Suprapubic skin (tissue), 4 donors: ENCODE measurements around the gene WWOX. TPM values are rescaled to one million over a fixed set of nuclear protein-coding genes. Genes with fewer than 3 reads are reported as not detected.

ENCODE experiments used
- DNase-seq, 2 donors: peaks; one replicate each; pipeline ENCODE4 v3.0.0-alpha.2; 2019; ENCODE audit warnings: low spot score in 2 of 2
- H3K27ac ChIP-seq: fragments of 200-600 bp; sonication (generic); one replicate; pipeline ENCODE4 v1.5.1; 2019
- H3K27me3 ChIP-seq: fragments of 200-600 bp; sonication (generic); one replicate; pipeline ENCODE4 v1.5.1; 2019
- H3K36me3 ChIP-seq: fragments of 200-600 bp; sonication (generic); one replicate; pipeline ENCODE4 v1.5.1; 2019
- H3K4me1 ChIP-seq: fragments of 200-600 bp; sonication (generic); one replicate; pipeline ENCODE4 v1.5.1; 2019
- H3K4me3 ChIP-seq: fragments of 200-600 bp; sonication (generic); one replicate; pipeline ENCODE4 v1.5.1; 2019; ENCODE audit warnings: mild to moderate bottlenecking
- H3K9me3 ChIP-seq: fragments of 200-600 bp; sonication (generic); one replicate; pipeline ENCODE4 v1.5.1; 2019
- EP300 ChIP-seq: sonication (generic); formaldehyde crosslinking; IDR thresholded peaks from one replicate; pipeline ENCODE4 v1.6.1; 2017; ENCODE audit warnings: antibody characterized with exemption
- POLR2A ChIP-seq, 2 donors: fragments of 450-650 bp; IDR thresholded peaks; one replicate each; pipeline ENCODE4 v1.6.1; 2017; ENCODE audit warnings: antibody characterized with exemption in 2 of 2, mild to moderate bottlenecking in 2 of 2, moderate library complexity in 2 of 2
- POLR2AphosphoS5 ChIP-seq, 3 donors: sonication (generic); formaldehyde crosslinking; IDR thresholded peaks; one replicate each; pipeline ENCODE4 v1.6.1; 2017; ENCODE audit warnings: antibody characterized with exemption in 3 of 3
- WGBS: methylation state at CpG from one replicate; pipeline ENCODE4 v1.1.5; 2018; 5-methylcytosine and 5-hydroxymethylcytosine counted together
- total RNA-seq, 4 donors: library from RNA; depleted of rRNA; stranded (reverse); fragments of >200 nt; gene quantifications; one replicate each; pipeline ENCODE4 v1.1.0, GENCODE V29; 2016
- TF ChIP-seq, protein P1 (sequence below), 2 donors: fragments of 200-600 bp in 1 of 2; fragments of 450-650 bp in 1 of 2; sonication (generic) in 1 of 2; IDR thresholded peaks; one replicate each; pipeline ENCODE4 v1.5.1; 2016 to 2019; ENCODE audit warnings: antibody characterized with exemption in 2 of 2, mild to moderate bottlenecking in 1 of 2, moderate library complexity in 1 of 2

The WWOX gene
- total RNA-seq, 4 donors from 2014 or later: 29.6 to 104 (median 47.3) TPM

DNA sequence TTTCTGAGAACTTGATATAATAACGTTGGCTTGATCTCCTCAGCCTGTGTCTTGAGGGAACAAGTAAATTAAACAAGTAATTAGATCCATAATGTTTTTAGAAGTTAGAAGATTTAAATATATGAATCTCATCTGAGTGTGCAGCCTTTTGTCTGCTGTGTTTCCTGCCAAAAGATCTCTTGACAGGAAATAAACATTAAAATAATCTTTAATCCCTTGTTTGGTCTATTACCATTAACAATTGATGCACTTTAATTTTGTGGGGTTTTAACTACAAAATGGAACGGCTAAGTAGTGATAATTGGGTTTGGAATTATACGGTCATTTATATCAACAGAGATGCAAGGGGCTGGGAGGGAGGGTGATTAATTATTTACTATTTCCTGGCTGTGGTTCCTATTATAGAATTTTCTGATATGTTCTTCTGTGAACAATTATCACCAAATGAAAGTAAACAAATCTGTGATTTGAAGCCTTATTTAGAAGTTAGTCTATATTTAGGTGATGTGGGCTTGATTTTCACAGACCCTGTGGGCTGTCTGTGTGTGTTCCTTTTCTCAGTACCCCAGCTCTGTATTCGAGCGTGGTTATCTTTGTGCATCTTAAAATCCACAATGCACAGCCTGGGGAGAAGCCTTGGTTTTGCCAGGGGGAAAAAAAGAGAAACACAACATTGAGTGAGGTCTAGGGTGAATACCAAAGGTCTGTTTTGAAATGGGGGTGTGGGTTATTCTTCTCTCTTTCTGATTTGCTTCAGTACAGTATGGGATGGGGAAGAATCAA lies 556.1 kb downstream of the WWOX start:
- no peak overlapping the region for H3K4me3 ChIP-seq
- DNase-seq: no peak
- H3K9me3 ChIP-seq: no peaks in the 10 kb centered on the region
- no peak overlapping the region for H3K27ac ChIP-seq
- 57% methylated on average over 5 of the region's 5 CpGs for WGBS
- no peaks in the 10 kb centered on the region for H3K36me3 ChIP-seq
- H3K27me3 ChIP-seq: no peaks in the 10 kb centered on the region
- H3K4me1 ChIP-seq: peaks cover 12% of the 10 kb centered on the region
- TF ChIP-seq POLR2A (IDR thresholded peaks at IDR 0.05) (no peak), EP300 (no peak), POLR2AphosphoS5 (IDR thresholded peaks at IDR 0.05) (no peak)
- TF ChIP-seq, protein P1, sequence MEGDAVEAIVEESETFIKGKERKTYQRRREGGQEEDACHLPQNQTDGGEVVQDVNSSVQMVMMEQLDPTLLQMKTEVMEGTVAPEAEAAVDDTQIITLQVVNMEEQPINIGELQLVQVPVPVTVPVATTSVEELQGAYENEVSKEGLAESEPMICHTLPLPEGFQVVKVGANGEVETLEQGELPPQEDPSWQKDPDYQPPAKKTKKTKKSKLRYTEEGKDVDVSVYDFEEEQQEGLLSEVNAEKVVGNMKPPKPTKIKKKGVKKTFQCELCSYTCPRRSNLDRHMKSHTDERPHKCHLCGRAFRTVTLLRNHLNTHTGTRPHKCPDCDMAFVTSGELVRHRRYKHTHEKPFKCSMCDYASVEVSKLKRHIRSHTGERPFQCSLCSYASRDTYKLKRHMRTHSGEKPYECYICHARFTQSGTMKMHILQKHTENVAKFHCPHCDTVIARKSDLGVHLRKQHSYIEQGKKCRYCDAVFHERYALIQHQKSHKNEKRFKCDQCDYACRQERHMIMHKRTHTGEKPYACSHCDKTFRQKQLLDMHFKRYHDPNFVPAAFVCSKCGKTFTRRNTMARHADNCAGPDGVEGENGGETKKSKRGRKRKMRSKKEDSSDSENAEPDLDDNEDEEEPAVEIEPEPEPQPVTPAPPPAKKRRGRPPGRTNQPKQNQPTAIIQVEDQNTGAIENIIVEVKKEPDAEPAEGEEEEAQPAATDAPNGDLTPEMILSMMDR (IDR thresholded peaks at IDR 0.05): no peak

DNA sequence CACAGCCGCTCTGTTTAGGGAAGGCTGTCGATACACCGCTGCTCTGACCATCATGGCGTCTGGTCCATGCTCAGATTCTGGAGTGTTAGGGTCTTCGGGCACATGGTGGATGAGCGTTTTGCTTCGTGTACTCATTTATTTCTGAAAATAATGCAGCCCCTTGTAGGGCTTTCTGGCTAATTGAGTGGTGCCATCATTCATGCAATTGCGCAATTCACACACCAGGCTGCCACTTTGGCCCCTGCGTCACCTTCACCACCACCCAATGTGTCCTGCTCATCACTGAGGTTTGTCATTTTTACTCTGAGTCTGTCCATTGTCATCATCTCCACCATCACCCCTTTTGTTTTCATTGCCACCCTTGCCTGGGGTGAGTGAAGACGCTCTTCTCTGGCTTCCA lies 557.4 kb downstream of the WWOX start:
- H3K4me3 ChIP-seq: no peak overlapping the region
- no peaks in the 10 kb centered on the region for H3K9me3 ChIP-seq
- H3K27ac ChIP-seq: no peak overlapping the region
- H3K36me3 ChIP-seq: no peaks in the 10 kb centered on the region
- H3K27me3 ChIP-seq: no peaks in the 10 kb centered on the region
- no peak for DNase-seq
- peaks cover 12% of the 10 kb centered on the region for H3K4me1 ChIP-seq
- TF ChIP-seq EP300 (no peak), POLR2A (IDR thresholded peaks at IDR 0.05) (no peak)
- TF ChIP-seq, protein P1 (IDR thresholded peaks at IDR 0.05): no peak
- 92% methylated on average over 10 of the region's 10 CpGs for WGBS

DNA sequence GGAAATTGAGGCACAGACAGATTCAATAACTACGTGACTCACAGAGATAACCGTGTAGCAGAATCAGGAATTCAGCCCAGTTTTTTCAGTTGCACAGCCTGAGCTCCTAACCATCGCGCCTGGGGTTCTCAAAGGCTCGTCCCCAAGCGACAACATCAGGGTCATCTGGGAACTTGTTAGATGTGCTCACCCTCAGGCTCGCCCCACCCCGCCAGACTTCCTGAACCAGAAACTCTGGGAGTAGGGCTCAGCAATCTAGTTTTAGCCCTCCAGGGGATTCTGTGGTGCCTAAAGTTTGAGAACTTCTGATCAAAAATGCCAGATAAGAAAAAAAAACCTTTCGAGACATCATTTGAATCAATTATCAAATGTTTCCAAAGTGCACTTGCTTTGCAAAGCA lies 559.8 kb downstream of the WWOX start:
- H3K36me3 ChIP-seq: no peaks in the 10 kb centered on the region
- no peaks in the 10 kb centered on the region for H3K9me3 ChIP-seq
- no peak for TF ChIP-seq EP300
- TF ChIP-seq POLR2AphosphoS5 (IDR thresholded peaks at IDR 0.05): no peak
- no peak for TF ChIP-seq POLR2A (IDR thresholded peaks at IDR 0.05)
- TF ChIP-seq, protein P1 (IDR thresholded peaks at IDR 0.05): no peak
- 47% methylated on average over 9 of the region's 9 CpGs for WGBS
- H3K27ac ChIP-seq: no peak overlapping the region
- peaks cover 12% of the 10 kb centered on the region for H3K4me1 ChIP-seq
- DNase-seq: no peak
- no peak overlapping the region for H3K4me3 ChIP-seq
- no peaks in the 10 kb centered on the region for H3K27me3 ChIP-seq

DNA sequence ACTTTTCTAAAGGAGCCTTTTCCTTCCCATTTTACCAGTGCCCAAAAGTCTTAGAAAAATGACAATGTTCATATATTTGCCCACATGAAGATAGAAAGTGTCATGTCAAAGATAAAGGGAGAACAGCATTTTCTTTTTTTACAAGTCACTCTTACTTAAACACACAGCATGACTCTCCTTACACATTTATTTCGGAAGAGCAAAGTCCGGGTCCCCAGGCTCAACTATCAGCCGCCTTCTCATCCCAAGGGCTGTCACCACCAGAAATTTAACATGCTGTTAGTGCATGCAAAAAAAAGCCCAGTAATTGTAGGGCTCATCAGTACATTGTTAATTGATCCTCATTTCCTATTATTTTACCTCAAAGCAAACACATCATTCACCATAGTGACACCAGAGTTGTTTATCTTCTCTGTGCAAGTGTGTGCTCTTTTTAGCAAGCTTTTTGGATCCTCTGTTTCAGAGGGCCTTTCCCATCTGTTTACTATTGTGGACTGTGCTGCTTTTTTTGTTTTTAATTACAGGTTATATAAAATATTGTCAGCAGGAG lies 560.3 kb downstream of the WWOX start:
- no peak overlapping the region for H3K27ac ChIP-seq
- H3K4me3 ChIP-seq: no peak overlapping the region
- H3K27me3 ChIP-seq: no peaks in the 10 kb centered on the region
- DNase-seq: no peak
- no peaks in the 10 kb centered on the region for H3K9me3 ChIP-seq
- 61% methylated on average over 3 of the region's 3 CpGs for WGBS
- TF ChIP-seq EP300 (no peak), POLR2AphosphoS5 (IDR thresholded peaks at IDR 0.05) (no peak), POLR2A (IDR thresholded peaks at IDR 0.05) (no peak)
- TF ChIP-seq, protein P1 (IDR thresholded peaks at IDR 0.05): no peak
- peaks cover 12% of the 10 kb centered on the region for H3K4me1 ChIP-seq
- no peaks in the 10 kb centered on the region for H3K36me3 ChIP-seq

DNA sequence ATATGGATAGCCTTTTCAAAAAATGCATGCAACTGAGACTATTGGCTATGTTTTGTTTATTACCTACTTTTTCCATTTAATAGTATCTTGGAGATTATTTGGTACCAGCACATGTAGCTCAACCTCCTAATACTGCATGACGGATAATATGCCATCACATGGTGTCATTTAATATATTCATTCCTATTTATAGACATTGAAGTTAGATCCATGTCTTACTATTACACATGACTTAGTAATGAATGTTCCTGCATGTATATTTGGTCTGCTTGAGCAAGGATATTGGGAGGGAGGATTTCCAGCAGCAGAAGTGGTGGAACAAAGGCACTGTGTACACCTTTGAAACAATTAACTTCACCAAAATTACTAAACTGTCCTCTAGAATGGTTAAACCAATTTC lies 561.3 kb downstream of the WWOX start:
- Histone ChIP-seq H3K9me3 (no peaks in the 10 kb centered on the region), H3K27ac (no peak overlapping the region), H3K36me3 (no peaks in the 10 kb centered on the region), H3K4me3 (no peak overlapping the region), H3K4me1 (peaks cover 8% of the 10 kb centered on the region), H3K27me3 (no peaks in the 10 kb centered on the region)
- no peak for DNase-seq
- 92% methylated on average over 1 of the region's 1 CpG for WGBS
- TF ChIP-seq POLR2A (IDR thresholded peaks at IDR 0.05): no peak
- no peak for TF ChIP-seq EP300
- TF ChIP-seq, protein P1 (IDR thresholded peaks at IDR 0.05): no peak
- TF ChIP-seq POLR2AphosphoS5 (IDR thresholded peaks at IDR 0.05): no peak
